ENCODE data around the gene SMARCA2.

The SMARCA2 gene

GRCh38 chr9:2014696-2015580 is at the start of gene SMARCA2:
TSS of gene SMARCA2 (plus strand) at chr9:2015347. CDS start at chr9:2029023, 13,676 bp downstream.
- H3K27me3 ChIP-seq (ENCODE audit: control insufficient read depth in 1 of 2, insufficient read depth in 2 of 2, low read length in 2 of 2): no peaks in the 10 kb centered on the region
- peak within 1 kb of the TSS; percentile 81 for H3K9ac ChIP-seq (ENCODE audit: low read length)
- peaks cover 26% of the 10 kb centered on the region for H3K4me1 ChIP-seq (ENCODE audit: insufficient read depth, low read length)
- peak within 1 kb of the TSS; percentile 94 for H3K27ac ChIP-seq (ENCODE audit: low read depth, low read length)
- H3K4me3 ChIP-seq (ENCODE audit: low read depth in 1 of 2, low read length in 2 of 2): peak within 1 kb of the TSS; percentile 88
- no peaks in the 10 kb centered on the region for H3K36me3 ChIP-seq (ENCODE audit: insufficient read depth, low read length)
- no peaks in the 10 kb centered on the region for H3K9me3 ChIP-seq (ENCODE audit: low read length)

DNA sequence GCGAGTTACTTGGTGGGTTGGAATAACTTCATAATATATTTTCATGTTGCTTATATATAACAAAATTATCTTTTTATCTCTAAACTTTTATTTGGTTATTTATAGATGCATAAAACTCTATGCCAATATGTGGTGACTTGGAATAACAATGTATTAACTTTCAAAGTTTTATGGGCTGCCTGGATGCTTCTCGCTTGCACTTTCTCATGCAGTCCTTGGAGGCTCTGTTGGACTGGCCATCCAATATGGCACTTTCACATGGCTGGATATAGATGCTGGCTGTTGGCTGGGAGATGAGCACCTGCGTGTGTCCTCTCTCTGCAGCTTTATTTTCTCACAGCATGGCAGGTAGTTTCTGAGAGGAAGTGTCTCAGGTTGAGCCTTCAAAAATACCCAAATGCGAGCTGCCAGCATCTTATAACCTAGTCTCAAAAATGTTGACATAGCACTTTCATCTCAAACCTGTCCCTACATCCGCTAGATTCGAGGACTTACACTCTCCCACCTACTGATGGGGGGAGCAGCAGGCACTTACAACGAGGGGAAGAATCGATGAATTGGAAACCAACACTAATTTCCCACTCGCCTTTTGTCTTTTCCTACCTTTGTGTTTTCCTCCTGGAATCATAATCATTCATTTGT is 48.3 kb upstream of the SMARCA2 start:
- Histone ChIP-seq H3K9me3 (ENCODE audit: low read length) (no peaks in the 10 kb centered on the region), H3K36me3 (ENCODE audit: insufficient read depth, low read length) (no peaks in the 10 kb centered on the region), H3K9ac (ENCODE audit: low read length) (no peak overlapping the region), H3K4me1 (ENCODE audit: insufficient read depth, low read length) (no peaks in the 10 kb centered on the region), H3K4me3 (ENCODE audit: low read depth in 1 of 2, low read length in 2 of 2) (no peak overlapping the region), H3K27ac (ENCODE audit: low read depth, low read length) (no peak overlapping the region), H3K27me3 (ENCODE audit: control insufficient read depth in 1 of 2, insufficient read depth in 2 of 2, low read length in 2 of 2) (no peaks in the 10 kb centered on the region)

GRCh38 chr9:1969160-1969559 is 46.0 kb upstream of the SMARCA2 start:
- H3K27me3 ChIP-seq (ENCODE audit: control insufficient read depth in 1 of 2, insufficient read depth in 2 of 2, low read length in 2 of 2): no peaks in the 10 kb centered on the region
- no peaks in the 10 kb centered on the region for H3K9me3 ChIP-seq (ENCODE audit: low read length)
- H3K4me3 ChIP-seq (ENCODE audit: low read depth in 1 of 2, low read length in 2 of 2): no peak overlapping the region
- H3K36me3 ChIP-seq (ENCODE audit: insufficient read depth, low read length): no peaks in the 10 kb centered on the region
- H3K4me1 ChIP-seq (ENCODE audit: insufficient read depth, low read length): no peaks in the 10 kb centered on the region
- no peak overlapping the region for H3K9ac ChIP-seq (ENCODE audit: low read length)
- H3K27ac ChIP-seq (ENCODE audit: low read depth, low read length): no peak overlapping the region

GRCh38 chr9:1969898-1970297 is 45.2 kb upstream of the SMARCA2 start:
- H3K4me1 ChIP-seq (ENCODE audit: insufficient read depth, low read length): no peaks in the 10 kb centered on the region
- H3K9me3 ChIP-seq (ENCODE audit: low read length): no peaks in the 10 kb centered on the region
- no peaks in the 10 kb centered on the region for H3K27me3 ChIP-seq (ENCODE audit: control insufficient read depth in 1 of 2, insufficient read depth in 2 of 2, low read length in 2 of 2)
- H3K9ac ChIP-seq (ENCODE audit: low read length): no peak overlapping the region
- H3K27ac ChIP-seq (ENCODE audit: low read depth, low read length): no peak overlapping the region
- H3K4me3 ChIP-seq (ENCODE audit: low read depth in 1 of 2, low read length in 2 of 2): no peak overlapping the region
- no peaks in the 10 kb centered on the region for H3K36me3 ChIP-seq (ENCODE audit: insufficient read depth, low read length)

- Histone ChIP-seq H3K9me3 (ENCODE audit: low read length) (no peaks in the 10 kb centered on the region), H3K4me3 (ENCODE audit: low read depth in 1 of 2, low read length in 2 of 2) (no peak overlapping the region), H3K9ac (ENCODE audit: low read length) (no peak overlapping the region), H3K4me1 (ENCODE audit: insufficient read depth, low read length) (no peaks in the 10 kb centered on the region), H3K27ac (ENCODE audit: low read depth, low read length) (no peak overlapping the region), H3K36me3 (ENCODE audit: insufficient read depth, low read length) (no peaks in the 10 kb centered on the region), H3K27me3 (ENCODE audit: control insufficient read depth in 1 of 2, insufficient read depth in 2 of 2, low read length in 2 of 2) (peaks cover 0 to under 1% of the 10 kb centered on the region in 2 donors)
These were observed 42.5 kb upstream of the SMARCA2 start for GRCh38 chr9:1972672-1973071.

GRCh38 chr9:1977026-1977425 is 38.1 kb upstream of the SMARCA2 start:
- Histone ChIP-seq H3K27me3 (ENCODE audit: control insufficient read depth in 1 of 2, insufficient read depth in 2 of 2, low read length in 2 of 2) (peaks cover 0 to 6% of the 10 kb centered on the region in 2 donors), H3K9ac (ENCODE audit: low read length) (no peak overlapping the region)

GRCh38 chr9:1978941-1979340 is 36.2 kb upstream of the SMARCA2 start:
- Histone ChIP-seq H3K27me3 (ENCODE audit: control insufficient read depth in 1 of 2, insufficient read depth in 2 of 2, low read length in 2 of 2) (peaks cover 0 to 6% of the 10 kb centered on the region in 2 donors), H3K9me3 (ENCODE audit: low read length) (no peaks in the 10 kb centered on the region), H3K4me3 (ENCODE audit: low read depth in 1 of 2, low read length in 2 of 2) (no peak overlapping the region), H3K4me1 (ENCODE audit: insufficient read depth, low read length) (no peaks in the 10 kb centered on the region), H3K9ac (ENCODE audit: low read length) (no peak overlapping the region), H3K27ac (ENCODE audit: low read depth, low read length) (no peak overlapping the region), H3K36me3 (ENCODE audit: insufficient read depth, low read length) (no peaks in the 10 kb centered on the region)

More at GRCh38 chr9:1977026-1977425, 38.1 kb upstream of the SMARCA2 start:
- Histone ChIP-seq H3K27ac (ENCODE audit: low read depth, low read length) (no peak overlapping the region), H3K36me3 (ENCODE audit: insufficient read depth, low read length) (no peaks in the 10 kb centered on the region), H3K4me3 (ENCODE audit: low read depth in 1 of 2, low read length in 2 of 2) (no peak overlapping the region), H3K9me3 (ENCODE audit: low read length) (no peaks in the 10 kb centered on the region), H3K4me1 (ENCODE audit: insufficient read depth, low read length) (no peaks in the 10 kb centered on the region)

GRCh38 chr9:1979741-1980367 is 35.3 kb upstream of the SMARCA2 start:
- no peaks in the 10 kb centered on the region for H3K9me3 ChIP-seq (ENCODE audit: low read length)
- H3K9ac ChIP-seq (ENCODE audit: low read length): no peak overlapping the region
- no peaks in the 10 kb centered on the region for H3K36me3 ChIP-seq (ENCODE audit: insufficient read depth, low read length)
- H3K4me1 ChIP-seq (ENCODE audit: insufficient read depth, low read length): no peaks in the 10 kb centered on the region
- H3K27me3 ChIP-seq (ENCODE audit: control insufficient read depth in 1 of 2, insufficient read depth in 2 of 2, low read length in 2 of 2): peaks cover 0 to 6% of the 10 kb centered on the region in 2 donors
- no peak overlapping the region for H3K27ac ChIP-seq (ENCODE audit: low read depth, low read length)
- no peak overlapping the region for H3K4me3 ChIP-seq (ENCODE audit: low read depth in 1 of 2, low read length in 2 of 2)

DNA sequence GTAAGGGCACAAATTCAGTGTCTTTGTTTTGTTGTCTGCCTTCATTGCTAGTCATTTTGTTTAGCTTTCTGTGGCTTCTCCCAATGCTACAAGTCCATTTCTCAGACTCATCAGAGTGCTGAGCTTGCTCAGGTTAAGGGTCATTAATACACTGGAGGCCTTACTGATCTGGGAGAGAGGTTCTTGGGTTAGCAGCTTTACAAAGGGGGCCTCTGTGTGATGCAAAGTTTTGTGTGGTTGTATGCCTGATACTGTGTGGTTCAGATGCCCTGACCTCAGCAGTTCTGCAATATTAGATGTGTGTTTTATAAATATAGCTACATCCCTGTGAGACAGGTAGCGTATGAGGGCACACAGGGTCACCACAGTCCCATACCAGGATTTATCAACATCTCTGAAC is 34.8 kb upstream of the SMARCA2 start:
- H3K4me3 ChIP-seq (ENCODE audit: low read depth in 1 of 2, low read length in 2 of 2): no peak overlapping the region
- H3K9ac ChIP-seq (ENCODE audit: low read length): no peak overlapping the region
- H3K27ac ChIP-seq (ENCODE audit: low read depth, low read length): no peak overlapping the region
- H3K27me3 ChIP-seq (ENCODE audit: control insufficient read depth in 1 of 2, insufficient read depth in 2 of 2, low read length in 2 of 2): peaks cover 0 to 6% of the 10 kb centered on the region in 2 donors
- H3K4me1 ChIP-seq (ENCODE audit: insufficient read depth, low read length): no peaks in the 10 kb centered on the region
- H3K36me3 ChIP-seq (ENCODE audit: insufficient read depth, low read length): no peaks in the 10 kb centered on the region
- no peaks in the 10 kb centered on the region for H3K9me3 ChIP-seq (ENCODE audit: low read length)

GRCh38 chr9:1982074-1982473 is 33.1 kb upstream of the SMARCA2 start:
- Histone ChIP-seq H3K9me3 (ENCODE audit: low read length) (no peaks in the 10 kb centered on the region), H3K36me3 (ENCODE audit: insufficient read depth, low read length) (no peaks in the 10 kb centered on the region), H3K9ac (ENCODE audit: low read length) (no peak overlapping the region), H3K27me3 (ENCODE audit: control insufficient read depth in 1 of 2, insufficient read depth in 2 of 2, low read length in 2 of 2) (peaks cover 0 to 6% of the 10 kb centered on the region in 2 donors), H3K27ac (ENCODE audit: low read depth, low read length) (no peak overlapping the region), H3K4me3 (ENCODE audit: low read depth in 1 of 2, low read length in 2 of 2) (no peak overlapping the region), H3K4me1 (ENCODE audit: insufficient read depth, low read length) (no peaks in the 10 kb centered on the region)

- Histone ChIP-seq H3K36me3 (ENCODE audit: insufficient read depth, low read length) (no peaks in the 10 kb centered on the region), H3K9me3 (ENCODE audit: low read length) (no peaks in the 10 kb centered on the region), H3K27ac (ENCODE audit: low read depth, low read length) (no peak overlapping the region), H3K4me1 (ENCODE audit: insufficient read depth, low read length) (no peaks in the 10 kb centered on the region), H3K4me3 (ENCODE audit: low read depth in 1 of 2, low read length in 2 of 2) (no peak overlapping the region), H3K27me3 (ENCODE audit: control insufficient read depth in 1 of 2, insufficient read depth in 2 of 2, low read length in 2 of 2) (no peaks in the 10 kb centered on the region), H3K9ac (ENCODE audit: low read length) (no peak overlapping the region)
These were observed 28.8 kb upstream of the SMARCA2 start for GRCh38 chr9:1986341-1986740.
